ENCODE data around the gene MAP3K1. TPM values are rescaled to one million over a fixed set of nuclear protein-coding genes. Genes with fewer than 3 reads are reported as not detected.

Gene MAP3K1
- total RNA-seq, 2 donors from 2014 or later, result 21.4 to 22.6 TPM

DNA sequence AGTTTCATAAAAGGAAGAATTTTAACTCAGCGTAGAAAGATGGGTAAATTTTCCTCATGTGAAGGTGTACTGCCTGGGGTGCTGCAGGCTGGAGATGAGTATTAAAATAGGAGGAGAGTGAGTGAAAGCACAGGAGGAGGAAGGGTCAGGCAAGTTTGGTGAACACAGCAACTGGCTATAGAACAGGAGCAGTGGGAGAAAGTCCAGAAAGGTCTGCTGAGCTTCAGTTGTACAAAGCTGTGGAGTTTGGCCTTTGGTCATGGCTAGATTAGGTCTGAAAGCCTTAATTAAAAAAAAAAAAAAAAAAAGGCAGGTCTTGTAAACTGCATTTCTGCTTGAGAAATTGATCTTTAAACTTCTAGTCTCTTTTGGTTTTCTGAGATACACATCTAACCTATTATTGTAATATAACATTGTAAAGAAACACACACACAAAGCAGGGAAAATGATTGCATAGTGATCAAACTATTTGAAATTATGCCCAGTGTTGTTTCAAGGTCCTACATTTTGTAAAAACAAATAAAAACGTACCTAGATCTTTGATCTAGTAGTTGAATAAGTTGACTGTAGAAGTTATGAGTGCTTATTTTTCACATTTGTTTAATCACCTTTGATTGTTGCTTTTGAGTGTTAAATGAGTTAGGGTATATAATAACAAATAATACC, 43.6 kb downstream of the MAP3K1 start:
- peak overlapping the region in 3 of 4 donors; percentile 29 to 44 (median 34) for H3K27ac ChIP-seq
- peaks cover 0 to 7% of the 10 kb centered on the region in 2 donors for H3K36me3 ChIP-seq (replicated peaks in 1 of 2; ENCODE audit: insufficient read depth in 1 of 2, low read depth in 2 of 2)
- DNase-seq (peak in 2 of 4 donors; percentile 25 to 29), ATAC-seq (peak; percentile 75)
- H3K4me1 ChIP-seq, result peaks cover 35% of the 10 kb centered on the region
- WGBS, 2 donors, result 51 to 58% methylated on average over 2 of the region's 2 CpGs
- H3K27me3 ChIP-seq, result no peaks in the 10 kb centered on the region
- H3K4me3 ChIP-seq, result no peak overlapping the region
- intact Hi-C loops (cut with DNase I), result no loop called here
- no peak for TF ChIP-seq CTCF (IDR thresholded peaks at IDR 0.05)
- no peak for TF ChIP-seq POLR2A (IDR thresholded peaks at IDR 0.05)
- no peaks in the 10 kb centered on the region for H3K9me3 ChIP-seq

DNA sequence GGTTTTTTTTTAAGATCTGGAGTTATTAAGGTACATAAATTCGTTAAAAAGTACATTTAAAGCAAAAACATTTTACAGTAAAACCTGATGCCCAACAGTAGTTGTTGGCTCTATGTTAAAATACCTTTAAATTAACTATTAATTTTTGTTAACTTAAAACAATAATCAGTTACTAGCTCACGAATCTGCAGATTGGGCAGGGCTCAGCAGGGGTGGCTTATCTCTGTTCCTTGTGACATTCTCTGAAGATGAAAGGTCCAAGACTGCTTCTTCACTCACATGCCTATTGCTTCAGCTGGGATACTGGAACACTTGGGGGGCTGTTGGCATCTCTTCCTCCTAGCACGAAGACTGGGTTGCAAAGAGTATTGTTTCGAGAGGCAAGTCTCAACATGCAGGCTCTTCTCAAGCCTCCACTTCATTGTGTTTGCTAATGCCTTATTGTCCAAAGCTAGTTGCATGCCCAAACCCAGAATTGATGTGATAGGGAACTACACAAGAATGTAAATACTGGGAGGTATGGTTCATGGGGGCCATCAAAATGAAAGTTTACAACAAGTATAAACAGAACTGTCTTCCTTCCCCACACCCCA, 46.6 kb downstream of the MAP3K1 start:
- peaks cover 0 to 15% of the 10 kb centered on the region in 2 donors for H3K36me3 ChIP-seq (replicated peaks in 1 of 2; ENCODE audit: insufficient read depth in 1 of 2, low read depth in 2 of 2)
- DNase-seq (no peak), ATAC-seq (no peak)
- no peaks in the 10 kb centered on the region for H3K27me3 ChIP-seq
- intact Hi-C loops (cut with DNase I), result no loop called here
- no peaks in the 10 kb centered on the region for H3K9me3 ChIP-seq
- H3K4me1 ChIP-seq, result peaks cover 21% of the 10 kb centered on the region
- TF ChIP-seq POLR2A (IDR thresholded peaks at IDR 0.05) (no peak), CTCF (IDR thresholded peaks at IDR 0.05) (no peak)
- no peak overlapping the region for H3K27ac ChIP-seq
- no peak overlapping the region for H3K4me3 ChIP-seq
- 81 to 85% methylated on average over 4 of the region's 4 CpGs for WGBS, 2 donors

DNA sequence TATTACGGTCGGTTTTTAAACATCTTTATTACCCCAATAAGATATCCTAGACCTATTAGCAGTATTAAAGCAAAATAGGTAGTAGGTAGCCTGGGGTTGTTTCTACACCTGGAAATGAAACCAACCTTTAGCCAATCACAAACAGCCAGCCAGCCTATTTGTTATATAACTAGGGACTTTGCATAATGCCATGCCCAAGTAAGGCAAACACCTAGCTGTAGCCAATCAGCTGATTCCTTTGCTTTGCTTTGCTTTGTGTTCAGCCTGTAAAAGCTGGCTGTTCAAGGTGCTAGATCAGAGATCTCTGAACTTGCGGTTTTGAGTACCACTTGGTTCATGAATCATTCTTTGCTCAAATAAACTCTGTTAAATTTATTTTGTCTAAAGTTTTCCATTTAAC, 47.6 kb downstream of the MAP3K1 start:
- H3K4me1 ChIP-seq, result peaks cover 21% of the 10 kb centered on the region
- no peaks in the 10 kb centered on the region for H3K27me3 ChIP-seq
- no peak overlapping the region for H3K4me3 ChIP-seq
- peaks cover 0 to 15% of the 10 kb centered on the region in 2 donors for H3K36me3 ChIP-seq (replicated peaks in 1 of 2; ENCODE audit: insufficient read depth in 1 of 2, low read depth in 2 of 2)
- intact Hi-C loops (cut with DNase I), result no loop called here
- no peak for TF ChIP-seq CTCF (IDR thresholded peaks at IDR 0.05)
- WGBS, 2 donors, result 94 to 96% methylated on average over 3 of the region's 3 CpGs
- ATAC-seq, result no peak
- no peak for DNase-seq
- no peaks in the 10 kb centered on the region for H3K9me3 ChIP-seq
- H3K27ac ChIP-seq, result no peak overlapping the region

- TF ChIP-seq POLR2A (IDR thresholded peaks at IDR 0.05) (no peak), CTCF (IDR thresholded peaks at IDR 0.05) (no peak)
- ATAC-seq (no peak), DNase-seq (no peak)
- Histone ChIP-seq H3K9me3 (no peaks in the 10 kb centered on the region), H3K4me1 (no peaks in the 10 kb centered on the region), H3K36me3 (replicated peaks in 1 of 2; ENCODE audit: insufficient read depth in 1 of 2, low read depth in 2 of 2) (peaks cover 7 to 27% of the 10 kb centered on the region in 2 donors), H3K27me3 (no peaks in the 10 kb centered on the region), H3K27ac (no peak overlapping the region), H3K4me3 (no peak overlapping the region)
- intact Hi-C loops (cut with DNase I), result no loop called here
- 68 to 89% methylated on average over 2 of the region's 2 CpGs for whole genome bisulfite sequencing, 2 donors
Observed at GRCh38 chr5:56871777-56872176, 56.4 kb downstream of the MAP3K1 start.

- intact Hi-C loops (cut with DNase I), result no loop called here
- TF ChIP-seq CTCF (IDR thresholded peaks at IDR 0.05), result no peak
- TF ChIP-seq POLR2A (IDR thresholded peaks at IDR 0.05), result no peak
- no peaks in the 10 kb centered on the region for H3K4me1 ChIP-seq
- H3K36me3 ChIP-seq (replicated peaks in 1 of 2; ENCODE audit: insufficient read depth in 1 of 2, low read depth in 2 of 2), result peaks cover 7 to 31% of the 10 kb centered on the region in 2 donors
- no peaks in the 10 kb centered on the region for H3K9me3 ChIP-seq
- H3K27ac ChIP-seq, result no peak overlapping the region
- DNase-seq, result no peak
- 55 to 64% methylated on average over 3 of the region's 3 CpGs for WGBS, 2 donors
- no peak for ATAC-seq
- H3K27me3 ChIP-seq, result no peaks in the 10 kb centered on the region
- no peak overlapping the region for H3K4me3 ChIP-seq
Observed at GRCh38 chr5:56873056-56873455, 57.7 kb downstream of the MAP3K1 start.
